GM23338 (cell line): ENCODE measurements around the gene COL4A2. TPM values are rescaled to one million over a fixed set of nuclear protein-coding genes. Genes with fewer than 3 reads are reported as not detected.
A peak's percentile ranks its signal among the peaks of the same experiment; 100 is the strongest.

ENCODE experiments used
- ATAC-seq: fragments of 200-7000 bp; cut with Tn5 transposase; 3 replicates; pipeline ENCODE4 v1.9.1; 2020
- DNase-seq: peaks from one replicate; pipeline ENCODE4 v3.0.0-alpha.2; 2015; ENCODE audit warnings: low spot score
- H2AFZ ChIP-seq: fragments of 200-600 bp; sonication (generic); 2 replicates; pipeline ENCODE4 v1.8.0; 2016; ENCODE audit warnings: antibody characterized with exemption, mild to moderate bottlenecking, moderate library complexity
- H3F3A ChIP-seq: fragments of 200-600 bp; sonication (generic); replicated peaks from 2 replicates; pipeline ENCODE4 v1.8.0; 2017; ENCODE audit warnings: antibody characterized with exemption, mixed run types, low read depth
- H3K27ac ChIP-seq: fragments of 200-600 bp; sonication (generic); 2 replicates; pipeline ENCODE4 v1.6.1; 2016; ENCODE audit warnings: low read depth
- H3K27me3 ChIP-seq: fragments of 200-600 bp; sonication (generic); 2 replicates; pipeline ENCODE4 v1.8.0; 2016; ENCODE audit warnings: mild to moderate bottlenecking, mixed run types, moderate library complexity; ENCODE audit not compliant: insufficient read depth
- H3K36me3 ChIP-seq: fragments of 200-600 bp; sonication (generic); 2 replicates; pipeline ENCODE4 v1.8.0; 2016; ENCODE audit warnings: mild to moderate bottlenecking; ENCODE audit not compliant: insufficient read depth
- H3K4me1 ChIP-seq: fragments of 200-600 bp; sonication (generic); 2 replicates; pipeline ENCODE4 v1.8.0; 2016; ENCODE audit warnings: mild to moderate bottlenecking, moderate library complexity; ENCODE audit not compliant: insufficient read depth
- H3K4me2 ChIP-seq: fragments of 200-600 bp; sonication (generic); 2 replicates; pipeline ENCODE4 v1.7.1; 2017; ENCODE audit warnings: mixed run types
- H3K4me3 ChIP-seq: fragments of 200-600 bp; sonication (generic); 2 replicates; pipeline ENCODE4 v1.6.1; 2016; ENCODE audit warnings: mixed run types
- H3K79me2 ChIP-seq: fragments of 200-600 bp; sonication (generic); replicated peaks from 2 replicates; pipeline ENCODE4 v1.8.0; 2017; ENCODE audit warnings: mild to moderate bottlenecking; ENCODE audit not compliant: insufficient read depth
- H3K9me2 ChIP-seq: fragments of 200-600 bp; sonication (generic); 2 replicates; pipeline ENCODE4 v1.8.0; 2017; ENCODE audit not compliant: insufficient read depth
- H4K20me1 ChIP-seq: fragments of 200-600 bp; sonication (generic); replicated peaks from 2 replicates; pipeline ENCODE4 v1.8.0; 2017; ENCODE audit warnings: mild to moderate bottlenecking; ENCODE audit not compliant: insufficient read depth
- H3K27ac Mint-ChIP-seq: 2 replicates; pipeline ENCODE4 v1.8.0; 2020; ENCODE audit warnings: inconsistent platforms, mild to moderate bottlenecking, moderate library complexity, mixed read lengths
- H3K27me3 Mint-ChIP-seq: 3 replicates; pipeline ENCODE4 v1.8.0; 2022; ENCODE audit warnings: low read depth, mild to moderate bottlenecking, moderate library complexity, mixed read lengths, inconsistent platforms; ENCODE audit not compliant: insufficient read depth, poor library complexity
- H3K36me3 Mint-ChIP-seq: 3 replicates; pipeline ENCODE4 v1.8.0; 2021; ENCODE audit warnings: low read depth, mild to moderate bottlenecking, inconsistent platforms, moderate library complexity, mixed read lengths
- H3K4me1 Mint-ChIP-seq: 3 replicates; pipeline ENCODE4 v1.8.0; 2020; ENCODE audit warnings: mild to moderate bottlenecking, inconsistent platforms, mixed read lengths
- H3K4me3 Mint-ChIP-seq: 3 replicates; pipeline ENCODE4 v1.8.0; 2021; ENCODE audit warnings: moderate library complexity, mild to moderate bottlenecking, inconsistent platforms, mixed read lengths
- H3K9me3 Mint-ChIP-seq: 3 replicates; pipeline ENCODE4 v1.8.0; 2020; ENCODE audit warnings: moderate library complexity, mild to moderate bottlenecking, inconsistent platforms, mixed read lengths
- CREB1 ChIP-seq: fragments of 250-450 bp; sonication (Bioruptor Pico); IDR thresholded peaks from 2 replicates; pipeline ENCODE4 v1.5.0; 2020; ENCODE audit warnings: low read depth, mild to moderate bottlenecking, moderate library complexity
- EZH2 ChIP-seq: fragments of 200-600 bp; sonication (generic); IDR thresholded peaks from one replicate; pipeline ENCODE4 v1.8.0; 2017; ENCODE audit warnings: antibody characterized with exemption, mild to moderate bottlenecking, low read depth; ENCODE audit not compliant: unreplicated experiment
- JUNB ChIP-seq: IDR thresholded peaks from one replicate; pipeline ENCODE4 v1.6.1; 2016; ENCODE audit warnings: antibody characterized with exemption; ENCODE audit not compliant: unreplicated experiment
- POLR2AphosphoS5 ChIP-seq: IDR thresholded peaks from 2 replicates; pipeline ENCODE4 v1.6.1; 2016; ENCODE audit warnings: antibody characterized with exemption, low read depth
- REST ChIP-seq: IDR thresholded peaks from one replicate; pipeline ENCODE4 v1.6.1; 2018; ENCODE audit warnings: antibody characterized with exemption; ENCODE audit not compliant: unreplicated experiment
- ZNF114 ChIP-seq: fragments of 250-450 bp; sonication (Bioruptor Pico); IDR thresholded peaks from 2 replicates; pipeline ENCODE4 v1.5.0; 2020; ENCODE audit warnings: mild to moderate bottlenecking, moderate library complexity
- polyA plus RNA-seq: library from polyadenylated mRNA; unstranded; fragments of >200 nt; fragmentation: Nextera tagmentation; extraction: Ambion mirVana; gene quantifications from 2 replicates; pipeline ENCODE4 v1.2.1, GENCODE V29; 2016
- total RNA-seq: library from RNA; depleted of rRNA; stranded (reverse); fragments of >200 nt; shearing (Covaris generic); gene quantifications from 2 replicates; pipeline ENCODE4 v1.2.3, GENCODE V29; 2014
- TF ChIP-seq, protein P1 (sequence below): IDR thresholded peaks from 2 replicates; pipeline ENCODE4 v1.6.1; 2016; ENCODE audit warnings: antibody characterized with exemption

COL4A2 gene
- total and polyA plus RNA-seq, 2 experiments from 2014 or later = 37.4 to 131 TPM

- TF ChIP-seq REST = no peak
- TF ChIP-seq ZNF114 (CRISPR knock-in tag) = no peak
- TF ChIP-seq POLR2AphosphoS5 = no peak
These were observed 27.2 kb downstream of the COL4A2 start (continued) for GRCh38 chr13:110334256-110334655.

DNA sequence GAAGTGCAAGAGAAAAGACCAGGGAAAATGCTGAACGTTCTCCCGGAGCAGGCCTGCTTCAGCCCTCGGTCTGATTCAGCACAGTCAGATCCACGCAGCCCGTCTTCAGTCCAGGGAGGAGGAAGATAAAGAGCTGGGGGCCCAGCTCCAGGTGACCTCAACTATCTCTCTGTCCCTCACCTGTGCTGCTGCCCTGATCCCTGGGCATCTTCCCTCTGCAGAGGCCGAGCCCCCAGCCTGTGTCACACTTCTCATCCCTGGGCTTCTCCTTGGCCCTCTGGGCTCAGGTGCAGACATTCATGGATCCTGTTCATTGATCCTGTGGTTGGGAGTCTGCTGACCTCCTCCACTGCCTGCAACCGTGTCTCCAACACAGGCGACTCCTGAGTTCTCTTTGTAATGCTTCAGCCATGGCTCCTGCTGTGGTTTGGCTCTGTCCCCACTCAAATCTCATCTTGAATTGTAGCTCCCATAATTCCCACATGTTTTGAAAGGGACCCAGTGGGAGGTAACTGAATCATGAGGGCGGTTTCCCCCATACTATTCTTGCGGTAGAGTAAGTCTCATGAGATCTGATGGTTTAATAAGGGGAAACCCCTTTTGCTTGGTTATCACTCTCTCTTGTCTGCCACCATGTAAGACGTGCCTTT, 27.9 kb downstream of the COL4A2 start:
- Histone ChIP-seq H3K36me3 (no peaks in the 10 kb centered on the region; the same call in 1 of the 2 replicates), H3K4me1 (peaks cover 25% of the 10 kb centered on the region), H3K27me3 (no peaks in the 10 kb centered on the region), H3K4me2 (no peak overlapping the region), H3K27ac (no peak overlapping the region), H4K20me1 (peaks cover 7% of the 10 kb centered on the region), H3K4me3 (no peak overlapping the region), H3K9me2 (peaks cover 2% of the 10 kb centered on the region; the same call in 1 of the 2 replicates), H3K79me2 (peaks cover 48% of the 10 kb centered on the region), H2AFZ (no peak overlapping the region), H3F3A (no peaks in the 10 kb centered on the region)
- Mint-ChIP-seq H3K9me3 (no peaks in the 10 kb centered on the region), H3K4me3 (no peak overlapping the region), H3K27ac (peak overlapping the region; percentile 5; the same call in 1 of the 2 replicates), H3K27me3 (peaks cover 4% of the 10 kb centered on the region), H3K4me1 (peaks cover 32% of the 10 kb centered on the region), H3K36me3 (peaks cover 14% of the 10 kb centered on the region)
- DNase-seq = no peak
- ATAC-seq = no peak
- TF ChIP-seq, protein P1, sequence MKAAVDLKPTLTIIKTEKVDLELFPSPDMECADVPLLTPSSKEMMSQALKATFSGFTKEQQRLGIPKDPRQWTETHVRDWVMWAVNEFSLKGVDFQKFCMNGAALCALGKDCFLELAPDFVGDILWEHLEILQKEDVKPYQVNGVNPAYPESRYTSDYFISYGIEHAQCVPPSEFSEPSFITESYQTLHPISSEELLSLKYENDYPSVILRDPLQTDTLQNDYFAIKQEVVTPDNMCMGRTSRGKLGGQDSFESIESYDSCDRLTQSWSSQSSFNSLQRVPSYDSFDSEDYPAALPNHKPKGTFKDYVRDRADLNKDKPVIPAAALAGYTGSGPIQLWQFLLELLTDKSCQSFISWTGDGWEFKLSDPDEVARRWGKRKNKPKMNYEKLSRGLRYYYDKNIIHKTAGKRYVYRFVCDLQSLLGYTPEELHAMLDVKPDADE = no peak
- TF ChIP-seq EZH2 = no peak

GRCh38 chr13:110336108-110336507, 29.0 kb downstream of the COL4A2 start:
- no peaks in the 10 kb centered on the region for H3K9me3 Mint-ChIP-seq
- DNase-seq = no peak
- H3K27ac Mint-ChIP-seq = no peak overlapping the region
- Histone ChIP-seq H3K4me2 (no peak overlapping the region), H3K79me2 (peaks cover 49% of the 10 kb centered on the region), H4K20me1 (peaks cover 7% of the 10 kb centered on the region), H3K4me3 (no peak overlapping the region), H2AFZ (no peak overlapping the region), H3F3A (no peaks in the 10 kb centered on the region), H3K27me3 (no peaks in the 10 kb centered on the region), H3K9me2 (peaks cover 2% of the 10 kb centered on the region; the same call in 1 of the 2 replicates), H3K27ac (no peak overlapping the region), H3K36me3 (no peaks in the 10 kb centered on the region; the same call in 1 of the 2 replicates), H3K4me1 (peaks cover 18% of the 10 kb centered on the region)
- H3K4me1 Mint-ChIP-seq = peaks cover 32% of the 10 kb centered on the region
- H3K27me3 Mint-ChIP-seq = peaks cover 4% of the 10 kb centered on the region
- peaks cover 14% of the 10 kb centered on the region for H3K36me3 Mint-ChIP-seq
- TF ChIP-seq CREB1 (CRISPR knock-in tag) (no peak), JUNB (no peak), POLR2AphosphoS5 (no peak)
- TF ChIP-seq, protein P1 = no peak
- H3K4me3 Mint-ChIP-seq = no peak overlapping the region
- no peak for ATAC-seq
